C4-2B (cell line): ENCODE measurements around the gene MGARP.

Experiments used
- ZFX ChIP-seq: fragments of 450-650 bp; IDR thresholded peaks from 2 replicates; pipeline ENCODE4 v1.6.1; 2017
- TF ChIP-seq, protein P1 (sequence below): fragments of 450-650 bp; conservative IDR thresholded peaks from 2 replicates; pipeline ENCODE4 v1.5.1; 2017; ENCODE audit warnings: mild to moderate bottlenecking

DNA sequence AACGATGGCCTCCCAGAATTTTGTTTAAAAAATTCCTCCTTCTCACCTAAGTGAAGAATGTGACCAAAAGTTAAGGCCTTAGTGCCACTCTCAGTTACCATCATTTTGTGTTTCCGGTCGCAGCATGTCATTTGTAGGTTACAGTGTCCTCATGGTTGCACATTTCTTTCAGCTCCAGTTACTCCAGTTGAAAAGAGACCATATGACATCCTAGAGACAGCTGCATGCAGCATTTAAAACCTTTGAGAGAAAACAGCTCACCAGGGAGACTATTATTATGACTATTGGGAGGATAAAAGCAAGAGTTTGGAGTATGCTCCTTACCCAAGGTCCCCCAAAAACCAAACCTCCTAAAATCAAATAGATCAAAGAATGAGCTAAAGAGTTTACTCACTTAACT is 45.8 kb downstream of the MGARP start:
- TF ChIP-seq, protein P1, sequence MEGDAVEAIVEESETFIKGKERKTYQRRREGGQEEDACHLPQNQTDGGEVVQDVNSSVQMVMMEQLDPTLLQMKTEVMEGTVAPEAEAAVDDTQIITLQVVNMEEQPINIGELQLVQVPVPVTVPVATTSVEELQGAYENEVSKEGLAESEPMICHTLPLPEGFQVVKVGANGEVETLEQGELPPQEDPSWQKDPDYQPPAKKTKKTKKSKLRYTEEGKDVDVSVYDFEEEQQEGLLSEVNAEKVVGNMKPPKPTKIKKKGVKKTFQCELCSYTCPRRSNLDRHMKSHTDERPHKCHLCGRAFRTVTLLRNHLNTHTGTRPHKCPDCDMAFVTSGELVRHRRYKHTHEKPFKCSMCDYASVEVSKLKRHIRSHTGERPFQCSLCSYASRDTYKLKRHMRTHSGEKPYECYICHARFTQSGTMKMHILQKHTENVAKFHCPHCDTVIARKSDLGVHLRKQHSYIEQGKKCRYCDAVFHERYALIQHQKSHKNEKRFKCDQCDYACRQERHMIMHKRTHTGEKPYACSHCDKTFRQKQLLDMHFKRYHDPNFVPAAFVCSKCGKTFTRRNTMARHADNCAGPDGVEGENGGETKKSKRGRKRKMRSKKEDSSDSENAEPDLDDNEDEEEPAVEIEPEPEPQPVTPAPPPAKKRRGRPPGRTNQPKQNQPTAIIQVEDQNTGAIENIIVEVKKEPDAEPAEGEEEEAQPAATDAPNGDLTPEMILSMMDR = no peak
- TF ChIP-seq ZFX = no peak
